GM12874 (cell line): Measurements from ENCODE around the gene MPV17.

Experiments used
- TF ChIP-seq, protein P1 (sequence below): IDR thresholded peaks from 2 replicates; pipeline ENCODE4 v1.5.1; 2011; ENCODE audit warnings: low read depth, mild to moderate bottlenecking, control low read depth, low read length, moderate library complexity; ENCODE audit not compliant: insufficient read depth

MPV17 gene

GRCh38 chr2:27336173-27336572, 13.3 kb upstream of the MPV17 start:
- TF ChIP-seq, protein P1, sequence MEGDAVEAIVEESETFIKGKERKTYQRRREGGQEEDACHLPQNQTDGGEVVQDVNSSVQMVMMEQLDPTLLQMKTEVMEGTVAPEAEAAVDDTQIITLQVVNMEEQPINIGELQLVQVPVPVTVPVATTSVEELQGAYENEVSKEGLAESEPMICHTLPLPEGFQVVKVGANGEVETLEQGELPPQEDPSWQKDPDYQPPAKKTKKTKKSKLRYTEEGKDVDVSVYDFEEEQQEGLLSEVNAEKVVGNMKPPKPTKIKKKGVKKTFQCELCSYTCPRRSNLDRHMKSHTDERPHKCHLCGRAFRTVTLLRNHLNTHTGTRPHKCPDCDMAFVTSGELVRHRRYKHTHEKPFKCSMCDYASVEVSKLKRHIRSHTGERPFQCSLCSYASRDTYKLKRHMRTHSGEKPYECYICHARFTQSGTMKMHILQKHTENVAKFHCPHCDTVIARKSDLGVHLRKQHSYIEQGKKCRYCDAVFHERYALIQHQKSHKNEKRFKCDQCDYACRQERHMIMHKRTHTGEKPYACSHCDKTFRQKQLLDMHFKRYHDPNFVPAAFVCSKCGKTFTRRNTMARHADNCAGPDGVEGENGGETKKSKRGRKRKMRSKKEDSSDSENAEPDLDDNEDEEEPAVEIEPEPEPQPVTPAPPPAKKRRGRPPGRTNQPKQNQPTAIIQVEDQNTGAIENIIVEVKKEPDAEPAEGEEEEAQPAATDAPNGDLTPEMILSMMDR = no peak

DNA sequence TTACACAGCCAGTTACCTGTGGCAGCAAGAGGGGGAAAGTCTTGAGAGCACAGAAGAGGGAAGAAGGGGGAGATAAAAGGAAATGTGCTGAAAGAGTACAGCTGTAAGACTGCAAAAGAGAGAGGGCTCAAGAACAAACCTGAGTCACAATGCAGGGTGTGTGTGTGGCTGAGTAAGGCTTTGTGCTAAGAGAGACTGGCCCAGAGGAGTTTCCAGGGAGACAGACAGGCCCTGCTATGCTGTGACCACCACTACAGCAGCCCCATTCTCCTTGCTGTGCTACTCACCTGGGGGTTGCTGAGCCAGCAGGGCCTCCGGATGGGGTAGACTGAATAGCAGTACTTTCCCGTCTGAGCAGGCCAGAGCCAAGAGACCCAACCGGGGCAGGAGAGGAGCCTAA, 12.4 kb upstream of the MPV17 start:
- TF ChIP-seq, protein P1 = no peak

GRCh38 chr2:27324720-27325119, 1.8 kb upstream of the MPV17 start:
- TF ChIP-seq, protein P1 = no peak

DNA sequence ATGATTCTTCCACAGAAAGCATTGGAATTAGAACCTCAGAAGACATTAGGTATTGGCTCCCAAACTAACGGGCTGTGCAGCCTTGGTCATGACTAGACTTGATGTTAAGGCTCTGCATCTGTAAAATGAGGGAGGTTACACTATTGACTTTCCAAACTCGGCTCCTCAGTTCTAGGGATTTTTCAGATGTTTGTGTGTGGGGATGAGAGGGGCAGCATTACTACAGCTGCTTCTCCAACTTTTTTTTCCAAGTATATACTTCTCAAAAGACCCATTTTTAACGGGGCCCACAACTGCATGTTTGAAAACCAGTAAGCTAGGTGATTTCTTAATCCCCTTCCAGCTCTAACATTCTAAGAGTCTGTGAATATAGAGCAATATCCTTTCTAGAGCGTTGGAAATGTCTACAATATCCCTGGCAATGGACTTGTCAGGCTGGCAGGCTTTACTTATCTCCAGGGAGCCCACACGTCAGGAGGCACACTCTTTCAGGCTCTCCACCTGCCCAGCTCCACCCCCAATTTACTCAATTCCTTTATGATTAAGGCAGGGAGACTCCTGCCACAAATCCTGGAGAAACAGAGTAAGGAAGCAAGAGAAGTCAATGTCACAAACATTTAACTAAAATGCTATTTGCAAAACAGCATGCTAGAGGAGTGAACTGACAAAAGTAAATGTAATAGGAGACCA, 844 bp upstream of the MPV17 start:
- TF ChIP-seq, protein P1 = no peak

GRCh38 chr2:27322301-27322765, 564 bp downstream of the MPV17 start:
- TF ChIP-seq, protein P1 = no peak

- TF ChIP-seq, protein P1 = no peak
These were observed 1.8 kb downstream of the MPV17 start for GRCh38 chr2:27320958-27321543.

DNA sequence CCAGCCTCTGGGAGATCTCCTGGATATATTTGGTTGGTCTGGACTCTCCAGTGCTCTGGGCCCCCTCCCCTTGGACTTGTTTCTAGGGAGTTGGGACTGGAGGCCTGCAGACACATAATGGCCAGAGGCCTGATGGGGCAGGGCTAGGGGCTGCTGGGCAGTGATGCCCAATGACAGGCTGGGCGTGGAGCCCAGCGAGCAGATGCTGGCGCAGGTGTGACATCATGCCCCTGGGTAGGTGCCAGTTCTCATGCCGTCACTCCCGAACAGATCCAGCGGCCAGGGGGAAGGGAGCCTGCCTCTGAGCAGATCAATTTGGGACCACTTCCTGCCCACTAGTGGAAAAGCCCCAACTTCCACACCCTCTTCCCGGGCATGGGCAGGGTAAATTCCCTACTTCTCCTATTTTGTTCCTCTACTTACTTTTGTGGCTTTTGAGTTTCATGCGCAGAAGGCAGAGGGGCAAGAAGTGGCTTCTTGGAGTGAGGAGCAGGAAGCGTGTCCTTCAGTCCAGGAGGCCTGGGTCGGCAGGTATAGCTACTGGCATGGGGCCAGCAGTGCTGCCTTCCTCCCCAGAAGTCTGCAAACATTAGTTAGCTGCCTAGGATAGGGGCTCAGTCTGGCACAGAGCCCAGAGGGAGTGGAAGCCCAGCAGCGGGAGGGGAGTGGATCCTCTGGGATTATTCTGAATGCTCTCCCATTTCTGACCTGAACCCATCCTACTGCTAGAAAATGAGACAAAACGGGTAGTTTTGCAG, 6.1 kb downstream of the MPV17 start:
- TF ChIP-seq, protein P1 = no peak
